ENCODE results near the gene TGFBI.

GRCh38 chr5:136066661-136067271 lies 38.0 kb downstream of the TGFBI start:
- TF ChIP-seq CTCF (IDR thresholded peaks at IDR 0.05) (no peak), POLR2AphosphoS5 (IDR thresholded peaks at IDR 0.05; ENCODE audit: insufficient read depth in 1 of 2, low read depth in 1 of 2) (no peak), POLR2A (IDR thresholded peaks at IDR 0.05) (no peak)
